ENCODE data around the gene PLXND1. TPM values are rescaled to one million over a fixed set of nuclear protein-coding genes. Genes with fewer than 3 reads are reported as not detected.

PLXND1 gene
- total RNA-seq, 3 donors from 2014 or later (not counting 1 experiment from before 2014, with no cell fraction given) = 135 to 214 (median 189) TPM

DNA sequence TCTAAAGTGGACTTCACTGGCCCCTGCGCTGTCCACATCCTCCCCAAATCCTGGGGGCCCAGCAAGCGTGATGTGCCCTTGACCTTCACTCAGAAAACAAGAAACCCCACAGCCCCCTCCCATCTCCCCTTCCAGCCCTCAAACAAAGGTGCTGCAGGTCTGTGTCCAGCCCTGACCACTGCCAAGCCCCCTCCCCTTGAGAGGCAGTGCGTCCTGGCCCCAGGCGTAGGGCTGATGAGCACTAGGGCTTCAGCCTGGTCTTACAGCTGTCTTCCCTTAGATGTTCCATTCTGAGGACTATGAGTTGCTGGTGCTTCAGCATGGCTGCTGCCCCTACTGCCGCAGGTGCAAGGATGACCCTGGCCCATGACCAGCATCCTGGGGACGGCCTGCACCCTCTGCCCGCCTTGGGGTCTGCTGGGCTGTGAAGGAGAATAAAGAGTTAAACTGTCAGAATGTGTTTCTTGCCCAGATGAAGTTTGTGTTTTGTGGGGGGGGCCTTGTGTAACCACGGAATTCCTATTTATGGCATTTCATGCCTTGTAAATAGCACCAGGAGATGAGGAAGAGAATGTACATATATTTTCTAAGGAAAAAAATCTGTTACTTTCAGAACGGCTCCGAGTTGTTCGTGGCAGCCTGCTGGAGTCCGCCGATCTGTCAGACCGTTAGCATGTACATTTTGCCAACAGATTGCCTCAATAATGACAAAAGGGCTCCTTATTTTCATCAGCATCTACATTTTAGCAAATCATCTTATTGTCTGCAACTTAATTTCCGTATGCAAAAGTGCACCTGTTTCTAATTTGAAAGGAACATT, 86.4 kb downstream of the PLXND1 start:
- TF ChIP-seq, protein P1, sequence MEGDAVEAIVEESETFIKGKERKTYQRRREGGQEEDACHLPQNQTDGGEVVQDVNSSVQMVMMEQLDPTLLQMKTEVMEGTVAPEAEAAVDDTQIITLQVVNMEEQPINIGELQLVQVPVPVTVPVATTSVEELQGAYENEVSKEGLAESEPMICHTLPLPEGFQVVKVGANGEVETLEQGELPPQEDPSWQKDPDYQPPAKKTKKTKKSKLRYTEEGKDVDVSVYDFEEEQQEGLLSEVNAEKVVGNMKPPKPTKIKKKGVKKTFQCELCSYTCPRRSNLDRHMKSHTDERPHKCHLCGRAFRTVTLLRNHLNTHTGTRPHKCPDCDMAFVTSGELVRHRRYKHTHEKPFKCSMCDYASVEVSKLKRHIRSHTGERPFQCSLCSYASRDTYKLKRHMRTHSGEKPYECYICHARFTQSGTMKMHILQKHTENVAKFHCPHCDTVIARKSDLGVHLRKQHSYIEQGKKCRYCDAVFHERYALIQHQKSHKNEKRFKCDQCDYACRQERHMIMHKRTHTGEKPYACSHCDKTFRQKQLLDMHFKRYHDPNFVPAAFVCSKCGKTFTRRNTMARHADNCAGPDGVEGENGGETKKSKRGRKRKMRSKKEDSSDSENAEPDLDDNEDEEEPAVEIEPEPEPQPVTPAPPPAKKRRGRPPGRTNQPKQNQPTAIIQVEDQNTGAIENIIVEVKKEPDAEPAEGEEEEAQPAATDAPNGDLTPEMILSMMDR (IDR thresholded peaks at IDR 0.05) = no peak
- H3K27ac ChIP-seq (ENCODE audit: low read length) = no peak overlapping the region
- Mint-ChIP-seq H3K27ac (no peak overlapping the region), H3K4me3 (no peak overlapping the region), H3K4me1 (peaks cover 0 to 4% of the 10 kb centered on the region in 2 donors), H3K36me3 (no peaks in the 10 kb centered on the region), H3K9me3 (no peaks in the 10 kb centered on the region), H3K27me3 (ENCODE audit: low read depth in 2 of 2) (no peaks in the 10 kb centered on the region)
- H3K4me1 ChIP-seq (ENCODE audit: control insufficient read depth, insufficient read depth, low read length) = no peaks in the 10 kb centered on the region
- no peak for DNase-seq
- 93% methylated on average over 15 of the region's 15 CpGs for WGBS (ENCODE audit: insufficient coverage)
- H3K27me3 ChIP-seq (ENCODE audit: control insufficient read depth, insufficient read depth, low read length) = no peaks in the 10 kb centered on the region
- intact Hi-C loops (cut with micrococcal nuclease) = no loop called here
- no peaks in the 10 kb centered on the region for H3K36me3 ChIP-seq (ENCODE audit: control insufficient read depth, insufficient read depth, low read length)
- H3K9me3 ChIP-seq (ENCODE audit: control insufficient read depth, insufficient read depth, low read length) = no peaks in the 10 kb centered on the region
- H3K4me3 ChIP-seq (ENCODE audit: low read length) = no peak overlapping the region
- ATAC-seq = no peak

DNA sequence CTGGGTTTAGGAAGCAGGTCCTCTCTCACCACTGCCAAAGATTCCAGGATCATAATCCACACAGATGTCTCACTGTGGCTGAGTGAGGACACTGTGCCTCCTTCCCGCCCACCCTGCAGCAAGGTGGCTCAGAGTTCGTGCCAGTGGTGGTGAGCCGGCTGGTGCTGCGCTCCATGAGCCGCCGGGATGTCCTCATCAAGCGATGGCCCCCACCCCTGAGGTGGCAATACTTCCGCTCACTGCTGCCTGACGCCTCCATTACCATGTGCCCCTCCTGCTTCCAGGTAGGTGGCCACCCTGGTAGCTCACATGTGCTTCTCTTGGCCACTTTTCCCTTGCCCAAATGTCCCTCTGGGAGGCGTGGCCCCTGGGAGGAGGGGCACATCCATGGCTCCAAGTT, 87.0 kb downstream of the PLXND1 start:
- ATAC-seq (no peak), DNase-seq (no peak)
- H3K36me3 Mint-ChIP-seq = no peaks in the 10 kb centered on the region
- no peaks in the 10 kb centered on the region for H3K27me3 Mint-ChIP-seq (ENCODE audit: low read depth in 2 of 2)
- H3K36me3 ChIP-seq (ENCODE audit: control insufficient read depth, insufficient read depth, low read length) = no peaks in the 10 kb centered on the region
- WGBS (ENCODE audit: insufficient coverage) = 97% methylated on average over 10 of the region's 10 CpGs
- H3K9me3 Mint-ChIP-seq = no peaks in the 10 kb centered on the region
- H3K9me3 ChIP-seq (ENCODE audit: control insufficient read depth, insufficient read depth, low read length) = no peaks in the 10 kb centered on the region
- H3K27ac Mint-ChIP-seq = no peak overlapping the region
- no peaks in the 10 kb centered on the region for H3K27me3 ChIP-seq (ENCODE audit: control insufficient read depth, insufficient read depth, low read length)
- intact Hi-C loops (cut with micrococcal nuclease) = no loop called here
- H3K4me1 ChIP-seq (ENCODE audit: control insufficient read depth, insufficient read depth, low read length) = no peaks in the 10 kb centered on the region
- no peak overlapping the region for H3K4me3 Mint-ChIP-seq
- H3K4me1 Mint-ChIP-seq = peaks cover 0 to 4% of the 10 kb centered on the region in 2 donors
- no peak overlapping the region for H3K27ac ChIP-seq (ENCODE audit: low read length)
- no peak overlapping the region for H3K4me3 ChIP-seq (ENCODE audit: low read length)
- TF ChIP-seq, protein P1 (IDR thresholded peaks at IDR 0.05) = no peak

DNA sequence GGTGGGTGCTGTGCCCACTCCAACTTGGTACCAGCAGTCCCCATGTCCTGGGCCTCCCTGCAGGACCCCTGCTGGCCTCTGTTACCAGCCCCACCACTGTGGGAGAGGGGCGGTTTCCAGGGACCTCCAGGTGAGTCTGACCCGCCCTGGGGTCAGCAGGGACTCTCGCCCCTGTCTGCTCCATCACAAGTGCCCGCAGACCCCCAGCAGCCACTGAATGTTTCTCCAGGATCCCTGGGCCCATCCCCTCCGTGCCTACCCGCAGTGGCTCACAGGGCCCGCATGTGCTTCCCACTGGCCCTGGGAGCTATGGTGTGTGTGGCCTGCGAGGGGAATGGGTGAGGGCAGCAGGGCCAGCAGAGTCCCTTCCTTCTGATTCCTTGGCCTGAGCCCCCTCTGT, 87.9 kb downstream of the PLXND1 start:
- H3K4me1 Mint-ChIP-seq = peaks cover 0 to 4% of the 10 kb centered on the region in 2 donors
- no peaks in the 10 kb centered on the region for H3K27me3 Mint-ChIP-seq (ENCODE audit: low read depth in 2 of 2)
- no peaks in the 10 kb centered on the region for H3K36me3 Mint-ChIP-seq
- no peaks in the 10 kb centered on the region for H3K9me3 Mint-ChIP-seq
- H3K4me3 Mint-ChIP-seq = no peak overlapping the region
- H3K36me3 ChIP-seq (ENCODE audit: control insufficient read depth, insufficient read depth, low read length) = no peaks in the 10 kb centered on the region
- H3K27me3 ChIP-seq (ENCODE audit: control insufficient read depth, insufficient read depth, low read length) = no peaks in the 10 kb centered on the region
- intact Hi-C loops (cut with micrococcal nuclease) = no loop called here
- H3K27ac Mint-ChIP-seq = no peak overlapping the region
- H3K27ac ChIP-seq (ENCODE audit: low read length) = no peak overlapping the region
- TF ChIP-seq, protein P1 (IDR thresholded peaks at IDR 0.05) = no peak
- DNase-seq = no peak
- H3K4me3 ChIP-seq (ENCODE audit: low read length) = no peak overlapping the region
- H3K9me3 ChIP-seq (ENCODE audit: control insufficient read depth, insufficient read depth, low read length) = no peaks in the 10 kb centered on the region
- WGBS (ENCODE audit: insufficient coverage) = 97% methylated on average over 8 of the region's 8 CpGs
- no peaks in the 10 kb centered on the region for H3K4me1 ChIP-seq (ENCODE audit: control insufficient read depth, insufficient read depth, low read length)
- ATAC-seq = no peak
